Neural cell (in vitro differentiated cells): ENCODE measurements around the gene LCNL1.

Experiments
- CTCF ChIP-seq: fragments of 450-650 bp; IDR thresholded peaks from 2 replicates; pipeline ENCODE4 v1.5.1; 2014; ENCODE audit warnings: antibody characterized with exemption, mild to moderate bottlenecking, moderate library complexity; ENCODE audit not compliant: poor library complexity, severe bottlenecking
- MXI1 ChIP-seq: fragments of 450-650 bp; conservative IDR thresholded peaks from 2 replicates; pipeline ENCODE4 v1.6.1; 2014; ENCODE audit warnings: antibody characterized with exemption, mild to moderate bottlenecking; ENCODE audit not compliant: poor library complexity, severe bottlenecking

GRCh38 chr9:136957461-136957860, 25.3 kb upstream of the LCNL1 start:
- TF ChIP-seq CTCF (no peak), MXI1 (no peak)
